Activated T-cell treated with anti-CD3 and anti-CD28 coated beads, Interleukin-2, amount 50 U/mL, for 24 hours (primary cell): ENCODE measurements around the gene ST8SIA1.

Source experiments
- DNase-seq: peaks from one replicate; pipeline ENCODE4 v3.0.0-alpha.2; 2020
- H3K27ac Mint-ChIP-seq: 2 replicates; pipeline ENCODE4 v1.8.0; 2020; ENCODE audit warnings: mild to moderate bottlenecking, mixed read lengths
- H3K27me3 Mint-ChIP-seq: 2 replicates; pipeline ENCODE4 v1.8.0; 2020; ENCODE audit warnings: mixed read lengths
- H3K36me3 Mint-ChIP-seq: 2 replicates; pipeline ENCODE4 v1.8.0; 2020; ENCODE audit warnings: low read depth, mixed read lengths
- H3K4me1 Mint-ChIP-seq: 2 replicates; pipeline ENCODE4 v1.8.0; 2020; ENCODE audit warnings: low read depth, mixed read lengths
- H3K4me3 Mint-ChIP-seq: 2 replicates; pipeline ENCODE4 v1.8.0; 2020; ENCODE audit warnings: mild to moderate bottlenecking, moderate library complexity, mixed read lengths
- H3K9me3 Mint-ChIP-seq: 2 replicates; pipeline ENCODE4 v1.8.0; 2020; ENCODE audit warnings: mixed read lengths

Gene ST8SIA1

DNA sequence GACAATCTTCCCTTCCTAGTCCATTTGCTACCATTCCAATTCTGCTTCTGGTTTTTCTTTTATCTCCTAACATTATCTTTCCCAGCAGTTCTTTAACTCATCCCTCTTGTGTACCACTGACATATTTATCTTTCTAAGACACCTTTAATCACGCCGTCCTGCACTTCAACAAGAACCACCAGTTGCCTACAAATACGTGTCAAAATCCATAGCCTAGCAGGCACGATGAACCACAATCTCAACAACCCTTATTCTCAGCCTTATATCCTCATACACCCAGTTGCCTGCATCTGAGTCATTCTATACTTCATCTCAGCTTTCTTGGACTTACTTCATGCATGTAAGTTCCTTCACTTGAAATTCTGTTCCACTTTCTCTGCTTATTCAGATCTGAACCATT is 16.4 kb upstream of the ST8SIA1 start:
- Mint-ChIP-seq H3K9me3 (peaks cover 3% of the 10 kb centered on the region), H3K4me1 (no peaks in the 10 kb centered on the region), H3K27ac (no peak overlapping the region), H3K36me3 (no peaks in the 10 kb centered on the region), H3K4me3 (no peak overlapping the region), H3K27me3 (no peaks in the 10 kb centered on the region)
- no peak for DNase-seq

DNA sequence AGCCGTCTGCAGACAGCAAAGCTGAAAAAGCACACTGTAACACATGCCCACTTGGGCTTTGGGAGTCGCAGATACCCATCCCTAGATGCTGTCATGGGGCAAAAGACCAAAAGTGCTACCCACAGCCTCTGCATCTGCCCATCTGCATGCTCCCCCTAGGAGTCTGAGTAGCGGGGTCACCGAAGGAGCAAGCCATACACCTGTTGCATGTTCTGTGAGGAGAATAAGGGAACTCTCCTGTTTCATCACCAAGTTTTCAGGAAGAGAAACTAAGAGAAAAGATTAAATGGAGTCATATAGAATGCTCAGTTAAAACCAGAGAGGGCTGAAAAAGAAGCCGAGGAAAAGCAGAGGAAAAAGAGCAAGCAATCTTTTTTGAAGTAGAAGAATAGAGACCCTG is 13.7 kb upstream of the ST8SIA1 start:
- Mint-ChIP-seq H3K27me3 (no peaks in the 10 kb centered on the region), H3K36me3 (no peaks in the 10 kb centered on the region), H3K9me3 (peaks cover 3% of the 10 kb centered on the region), H3K4me1 (no peaks in the 10 kb centered on the region), H3K27ac (no peak overlapping the region), H3K4me3 (no peak overlapping the region)
- no peak for DNase-seq

DNA sequence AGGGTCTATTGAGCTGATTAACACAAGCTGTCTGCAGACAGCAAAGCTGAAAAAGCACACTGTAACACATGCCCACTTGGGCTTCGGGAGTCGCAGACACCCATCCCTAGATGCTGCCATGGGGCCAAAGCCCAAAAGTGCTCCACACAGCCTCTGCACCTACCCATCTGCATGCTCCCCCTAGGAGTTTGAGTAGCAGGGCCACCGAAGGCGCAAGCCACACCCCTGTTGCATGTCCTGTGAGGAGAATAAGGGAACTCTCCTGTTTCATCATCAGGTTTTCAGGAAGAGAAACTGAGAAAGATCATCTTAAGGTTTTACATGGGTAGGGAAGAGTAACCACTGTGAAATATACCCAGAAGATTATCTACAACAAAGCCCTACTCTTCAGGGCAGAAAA is 5.6 kb upstream of the ST8SIA1 start:
- Mint-ChIP-seq H3K36me3 (peaks cover 3% of the 10 kb centered on the region), H3K27ac (no peak overlapping the region), H3K27me3 (peaks cover 25% of the 10 kb centered on the region), H3K9me3 (peaks cover 13% of the 10 kb centered on the region), H3K4me1 (peaks cover 10% of the 10 kb centered on the region), H3K4me3 (no peak overlapping the region)
- DNase-seq, result no peak

DNA sequence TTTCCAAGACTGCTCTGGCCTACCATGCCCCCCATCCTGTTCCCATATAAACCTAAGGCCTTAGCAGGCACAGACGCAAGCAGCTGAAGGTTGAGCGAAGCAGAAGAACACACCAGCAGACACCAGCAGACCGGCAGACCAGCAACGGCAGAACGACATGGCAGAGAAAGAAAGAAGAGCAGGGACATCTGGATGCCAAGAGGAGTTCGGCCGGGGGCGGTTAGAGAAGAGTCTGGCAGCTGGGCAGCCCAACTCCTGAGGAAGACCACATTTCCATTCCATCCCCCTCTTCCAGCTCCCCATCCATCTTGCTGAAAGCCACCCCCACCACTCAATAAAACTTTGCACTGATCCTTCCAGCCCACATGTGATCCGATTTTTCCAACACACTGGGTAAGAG is 5.2 kb upstream of the ST8SIA1 start:
- no peak for DNase-seq
- peaks cover 6% of the 10 kb centered on the region for H3K36me3 Mint-ChIP-seq
- H3K4me1 Mint-ChIP-seq, result peaks cover 11% of the 10 kb centered on the region
- H3K27me3 Mint-ChIP-seq, result peaks cover 29% of the 10 kb centered on the region
- H3K9me3 Mint-ChIP-seq, result peaks cover 13% of the 10 kb centered on the region
- no peak overlapping the region for H3K27ac Mint-ChIP-seq
- H3K4me3 Mint-ChIP-seq, result no peak overlapping the region

DNA sequence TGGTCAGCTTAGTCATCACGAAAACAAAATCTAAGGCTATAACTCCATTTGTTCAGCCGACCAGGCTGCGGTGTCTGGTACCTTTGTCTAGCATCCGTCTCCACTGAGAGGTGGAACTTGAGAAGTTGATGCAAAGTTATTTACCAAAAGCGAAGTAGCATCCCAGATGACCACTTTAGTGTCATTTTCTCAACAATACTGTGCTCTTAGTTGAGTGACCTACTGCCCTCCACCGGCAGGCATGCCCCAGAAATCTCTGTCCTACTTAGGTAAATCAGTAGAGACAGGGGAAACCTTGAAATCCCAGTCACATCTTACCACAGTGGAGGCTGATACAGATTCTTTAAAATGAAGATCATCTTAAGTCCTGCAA is 1.3 kb upstream of the ST8SIA1 start:
- no peak for DNase-seq
- Mint-ChIP-seq H3K36me3 (peaks cover 6% of the 10 kb centered on the region), H3K4me3 (peak overlapping the region; percentile 89), H3K27ac (no peak overlapping the region), H3K27me3 (peaks cover 50% of the 10 kb centered on the region), H3K9me3 (no peaks in the 10 kb centered on the region), H3K4me1 (peaks cover 32% of the 10 kb centered on the region)

DNA sequence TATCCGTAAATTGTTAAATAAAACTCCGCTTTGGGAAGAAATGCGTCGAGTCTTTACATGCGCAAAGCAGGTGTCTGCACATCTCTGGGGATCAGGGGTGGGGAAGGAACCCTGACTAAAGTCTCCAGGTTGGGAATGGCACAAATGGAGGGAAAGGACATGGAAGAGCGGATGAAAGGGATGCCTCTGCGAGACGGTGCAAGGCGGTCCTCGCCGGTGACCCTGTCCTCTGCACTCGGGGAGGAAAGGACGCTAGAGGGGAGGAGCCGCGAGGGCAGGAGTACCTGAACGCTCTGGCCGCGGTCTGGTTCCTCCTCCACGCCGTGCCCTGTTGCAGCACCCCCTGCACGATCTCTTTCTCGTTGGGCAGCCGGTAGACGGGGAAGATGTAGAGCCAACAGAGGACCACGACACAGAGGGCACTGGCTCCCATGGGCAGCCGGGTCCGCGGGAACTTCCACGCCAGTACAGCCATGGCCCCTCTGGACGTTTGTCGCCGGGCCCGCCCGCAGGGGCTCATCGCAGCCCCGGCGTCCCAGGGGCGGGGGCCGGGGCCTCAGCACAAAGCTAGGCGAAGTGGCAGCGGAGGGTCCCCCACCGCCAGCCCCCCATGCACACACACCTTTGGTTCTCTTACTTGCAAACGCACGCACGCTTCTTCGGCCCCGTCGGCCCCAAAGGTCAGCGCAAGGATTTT is 646 bp downstream of the ST8SIA1 start:
- no peaks in the 10 kb centered on the region for H3K9me3 Mint-ChIP-seq
- H3K27me3 Mint-ChIP-seq, result peaks cover 45% of the 10 kb centered on the region
- H3K4me3 Mint-ChIP-seq, result peak overlapping the region; percentile 89
- peaks cover 6% of the 10 kb centered on the region for H3K36me3 Mint-ChIP-seq
- H3K4me1 Mint-ChIP-seq, result peaks cover 41% of the 10 kb centered on the region
- peak; percentile 52 for DNase-seq
- H3K27ac Mint-ChIP-seq, result peak overlapping the region; percentile 32

DNA sequence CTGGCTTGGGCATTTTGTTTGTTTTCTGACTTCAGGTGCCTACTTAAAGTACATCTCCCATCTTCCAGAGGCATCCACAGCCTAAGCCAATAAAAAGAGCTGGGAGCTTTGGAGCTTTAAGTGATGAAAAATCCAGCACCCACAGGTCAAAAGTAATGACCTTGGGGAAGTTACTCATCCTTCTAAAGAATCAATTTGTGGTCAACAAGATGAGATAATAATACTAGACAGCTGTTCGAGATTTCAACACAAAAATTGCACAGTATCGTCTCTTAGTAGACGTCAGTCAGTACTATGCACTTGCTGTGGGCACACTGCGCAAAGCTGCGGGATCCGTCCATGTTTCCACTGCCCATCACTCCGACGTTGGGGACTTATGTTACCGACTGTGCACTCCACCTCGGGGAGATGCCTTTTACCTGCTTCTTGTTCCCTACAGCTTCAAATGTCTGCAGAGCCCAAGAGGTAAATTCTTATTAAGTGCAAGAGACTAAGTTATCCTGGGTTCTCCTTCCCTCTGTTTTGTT is 1.3 kb downstream of the ST8SIA1 start:
- DNase-seq, result peak; percentile 37
- Mint-ChIP-seq H3K4me3 (peak overlapping the region; percentile 89), H3K27ac (peak overlapping the region; percentile 32), H3K27me3 (peaks cover 45% of the 10 kb centered on the region), H3K9me3 (no peaks in the 10 kb centered on the region), H3K4me1 (peaks cover 41% of the 10 kb centered on the region), H3K36me3 (peaks cover 6% of the 10 kb centered on the region)

DNA sequence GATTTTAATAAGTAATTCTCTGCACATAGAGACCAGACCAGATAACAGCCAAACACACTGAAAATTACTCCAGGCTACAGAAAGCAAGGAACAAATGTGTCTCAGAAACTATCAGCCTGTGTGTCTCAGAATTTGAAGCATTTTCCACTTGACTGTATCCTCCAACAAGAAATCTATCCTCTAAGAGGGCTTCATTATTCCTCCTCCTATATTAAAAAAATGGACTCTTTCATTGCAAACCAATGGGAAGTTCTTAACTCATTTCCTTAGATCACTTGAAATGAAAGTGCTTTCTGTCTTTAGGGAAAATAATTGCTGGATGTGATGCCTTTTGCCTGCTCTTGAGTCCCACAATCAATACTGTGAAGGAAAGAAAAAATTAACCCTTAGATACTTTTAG is 2.3 kb downstream of the ST8SIA1 start:
- H3K27ac Mint-ChIP-seq, result no peak overlapping the region

DNA sequence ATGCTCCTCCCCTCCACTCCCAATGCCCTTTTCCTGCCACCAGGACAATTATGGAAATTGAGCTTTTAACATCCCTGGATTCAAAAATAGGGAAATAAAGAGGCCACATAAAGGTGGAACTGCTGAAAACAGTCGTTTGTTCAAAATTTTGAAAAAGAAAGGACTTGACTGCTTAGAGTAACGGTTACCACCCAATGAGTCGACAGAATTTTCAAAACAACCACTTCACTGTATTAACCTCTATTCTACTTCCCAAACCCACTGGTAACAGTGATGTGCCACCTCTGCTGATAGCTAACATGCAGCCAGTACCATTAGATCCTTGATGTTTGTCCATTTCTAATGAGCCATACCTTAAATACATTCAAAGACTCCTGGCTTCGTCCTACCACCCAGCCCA is 4.9 kb downstream of the ST8SIA1 start:
- H3K27ac Mint-ChIP-seq, result peak overlapping the region; percentile 17

More for the DNA sequence above, 2.3 kb downstream of the ST8SIA1 start:
- H3K4me3 Mint-ChIP-seq, result peak overlapping the region; percentile 89
- peaks cover 45% of the 10 kb centered on the region for H3K27me3 Mint-ChIP-seq
- peaks cover 6% of the 10 kb centered on the region for H3K36me3 Mint-ChIP-seq
- no peaks in the 10 kb centered on the region for H3K9me3 Mint-ChIP-seq
- DNase-seq, result no peak
- H3K4me1 Mint-ChIP-seq, result peaks cover 43% of the 10 kb centered on the region

DNA sequence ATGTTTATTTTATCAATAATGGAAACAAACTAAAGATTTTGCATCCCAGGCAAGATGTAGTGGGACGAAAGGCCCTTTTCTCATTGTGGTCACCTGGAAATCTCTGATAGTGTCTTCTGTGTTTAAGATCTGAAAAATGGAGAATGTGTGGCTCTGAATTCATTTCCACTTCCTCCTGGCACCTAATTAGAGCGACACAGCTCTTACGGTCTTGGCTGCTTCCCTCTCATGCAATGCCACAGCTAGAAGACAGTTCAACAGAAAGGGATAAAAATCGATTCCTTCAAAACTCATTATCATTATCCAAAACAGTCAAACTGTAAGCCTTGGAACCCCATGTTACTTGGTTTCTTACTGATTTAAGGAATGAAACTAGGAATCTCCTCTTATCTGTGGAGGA is 9.3 kb downstream of the ST8SIA1 start:
- Mint-ChIP-seq H3K4me1 (peaks cover 38% of the 10 kb centered on the region), H3K36me3 (no peaks in the 10 kb centered on the region), H3K4me3 (no peak overlapping the region), H3K27ac (no peak overlapping the region), H3K27me3 (no peaks in the 10 kb centered on the region), H3K9me3 (no peaks in the 10 kb centered on the region)
- DNase-seq, result no peak

More for the DNA sequence above, 4.9 kb downstream of the ST8SIA1 start:
- Mint-ChIP-seq H3K4me3 (no peak overlapping the region), H3K9me3 (no peaks in the 10 kb centered on the region), H3K27me3 (peaks cover 21% of the 10 kb centered on the region), H3K4me1 (peaks cover 44% of the 10 kb centered on the region), H3K36me3 (no peaks in the 10 kb centered on the region)
- no peak for DNase-seq

DNA sequence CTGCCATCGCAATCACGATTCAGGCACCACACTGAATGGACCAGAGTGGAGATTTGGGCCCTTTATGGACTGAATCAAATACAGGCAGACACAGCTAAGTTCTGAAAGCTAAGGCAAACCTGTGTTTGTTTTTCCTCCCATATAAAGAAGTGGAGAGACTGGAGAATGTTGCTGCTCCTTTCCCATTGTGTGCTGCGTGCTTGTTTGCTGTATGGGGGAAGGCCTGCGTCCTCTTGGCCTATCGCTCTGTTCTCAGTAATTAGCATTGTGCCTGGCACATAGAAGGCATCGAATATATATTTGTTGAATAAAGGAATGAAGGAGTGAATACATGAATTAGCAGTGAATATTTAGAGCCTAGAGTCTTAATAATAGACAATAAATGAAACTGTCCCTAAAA is 12.4 kb downstream of the ST8SIA1 start:
- Mint-ChIP-seq H3K27ac (peak overlapping the region; percentile 6), H3K4me3 (no peak overlapping the region), H3K9me3 (no peaks in the 10 kb centered on the region), H3K4me1 (peaks cover 27% of the 10 kb centered on the region), H3K27me3 (no peaks in the 10 kb centered on the region), H3K36me3 (no peaks in the 10 kb centered on the region)
- DNase-seq, result no peak

DNA sequence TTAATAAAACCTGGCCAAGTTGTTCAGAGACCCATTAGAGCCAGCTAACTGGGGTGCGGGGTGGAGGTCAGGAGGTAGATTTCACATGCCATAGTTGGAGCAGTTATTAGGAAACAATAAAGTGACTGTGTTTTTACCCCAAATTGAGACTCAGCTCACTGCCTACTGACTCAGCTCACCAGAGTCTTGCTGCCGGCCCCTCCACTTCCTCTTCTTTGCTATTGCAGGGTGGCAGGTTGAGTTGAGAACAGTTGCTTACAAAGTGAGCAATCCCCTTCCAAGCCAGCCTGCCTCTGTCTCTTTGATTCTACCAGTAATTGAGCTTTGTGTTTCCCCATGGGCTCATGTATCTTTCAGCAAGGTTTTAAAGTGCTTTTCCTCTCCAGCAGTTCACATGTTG is 12.9 kb downstream of the ST8SIA1 start:
- peak; percentile 37 for DNase-seq
- H3K27ac Mint-ChIP-seq, result peak overlapping the region; percentile 6
- H3K27me3 Mint-ChIP-seq, result no peaks in the 10 kb centered on the region
- no peak overlapping the region for H3K4me3 Mint-ChIP-seq
- H3K9me3 Mint-ChIP-seq, result no peaks in the 10 kb centered on the region
- peaks cover 22% of the 10 kb centered on the region for H3K4me1 Mint-ChIP-seq
- no peaks in the 10 kb centered on the region for H3K36me3 Mint-ChIP-seq

DNA sequence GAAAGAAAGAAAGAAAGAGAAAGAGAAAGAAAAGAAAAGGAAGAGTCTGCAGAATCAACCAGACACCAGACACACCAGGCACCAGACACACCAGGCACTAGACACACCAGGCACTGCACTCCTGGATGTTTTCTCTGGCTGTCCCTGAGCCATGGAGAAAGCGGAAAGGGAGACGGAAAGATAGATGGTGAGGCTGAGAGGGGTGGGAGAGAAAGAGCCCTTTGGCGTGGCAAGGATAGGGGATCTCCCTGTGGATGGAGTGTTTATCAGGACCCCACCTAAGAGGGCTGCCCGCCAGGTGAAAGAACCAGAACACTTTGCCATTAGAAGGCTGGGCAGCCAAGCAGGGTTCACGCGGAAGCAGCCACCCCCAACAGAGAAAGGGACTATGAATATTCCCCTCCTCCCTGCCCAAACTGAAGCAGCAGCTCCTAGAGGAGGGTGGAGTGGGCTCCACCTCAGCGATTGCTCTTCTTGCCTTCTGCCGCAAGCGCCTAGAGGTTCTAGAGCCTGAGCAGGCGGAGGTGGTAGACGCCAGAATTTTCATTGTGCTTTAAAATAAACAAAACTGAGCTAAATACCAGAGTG is 13.4 kb downstream of the ST8SIA1 start:
- H3K9me3 Mint-ChIP-seq, result no peaks in the 10 kb centered on the region
- no peak overlapping the region for H3K27ac Mint-ChIP-seq
- peaks cover 19% of the 10 kb centered on the region for H3K4me1 Mint-ChIP-seq

DNA sequence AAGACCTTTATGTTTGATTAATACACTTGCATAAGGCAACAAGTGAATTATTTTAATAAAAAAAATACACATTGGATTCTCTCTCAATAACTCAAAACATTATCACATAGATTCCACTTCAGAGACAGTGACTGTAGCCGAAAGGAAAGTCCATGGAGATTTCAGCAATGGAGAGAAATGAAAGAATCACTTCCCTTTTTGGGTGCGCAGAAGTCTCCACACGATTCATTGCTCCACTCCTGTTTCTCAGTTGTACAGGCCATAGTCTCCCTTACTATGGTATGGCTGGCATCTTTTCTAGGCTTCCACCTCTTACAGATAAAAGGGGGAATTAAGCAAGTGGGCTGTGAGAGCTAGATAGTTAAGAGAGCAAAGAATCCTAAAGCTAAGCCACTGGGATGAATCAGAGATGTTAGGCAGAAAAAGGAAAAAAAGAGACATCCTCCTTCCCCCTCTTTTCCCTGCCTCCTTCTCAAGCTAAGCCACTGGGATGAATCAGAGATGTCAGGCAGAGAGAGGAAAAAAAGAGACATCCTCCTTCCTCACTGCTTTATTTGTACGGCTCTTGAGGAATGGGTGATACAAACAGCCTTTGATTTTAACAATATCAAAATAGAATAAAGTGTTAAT is 16.3 kb downstream of the ST8SIA1 start:
- Mint-ChIP-seq H3K9me3 (no peaks in the 10 kb centered on the region), H3K27ac (no peak overlapping the region), H3K4me3 (no peak overlapping the region), H3K36me3 (no peaks in the 10 kb centered on the region), H3K4me1 (peaks cover 16% of the 10 kb centered on the region), H3K27me3 (no peaks in the 10 kb centered on the region)
- no peak for DNase-seq

More for the DNA sequence above, 13.4 kb downstream of the ST8SIA1 start:
- Mint-ChIP-seq H3K27me3 (no peaks in the 10 kb centered on the region), H3K36me3 (no peaks in the 10 kb centered on the region), H3K4me3 (no peak overlapping the region)
- no peak for DNase-seq

DNA sequence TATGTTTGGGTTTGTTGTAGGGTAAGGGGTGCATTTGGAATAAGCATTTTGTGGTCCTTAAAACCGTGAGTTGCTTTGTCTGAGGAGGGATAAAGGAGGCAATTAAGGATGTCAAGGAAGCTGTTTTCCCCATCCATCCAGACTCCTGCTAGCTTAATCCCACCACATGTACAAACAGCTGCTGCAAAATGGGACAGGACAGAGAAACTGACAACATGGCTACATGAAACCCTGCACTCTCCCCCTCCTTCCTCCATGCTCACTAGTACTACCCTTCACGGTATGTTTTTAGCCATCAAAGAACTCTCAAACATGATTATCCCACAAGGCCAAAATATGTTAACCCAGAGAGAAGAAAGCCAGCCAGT is 20.6 kb downstream of the ST8SIA1 start:
- Mint-ChIP-seq H3K4me1 (no peaks in the 10 kb centered on the region), H3K9me3 (no peaks in the 10 kb centered on the region), H3K4me3 (no peak overlapping the region), H3K27me3 (no peaks in the 10 kb centered on the region), H3K27ac (no peak overlapping the region), H3K36me3 (no peaks in the 10 kb centered on the region)
- no peak for DNase-seq
